ENCODE data around the gene NT5M.

DNA sequence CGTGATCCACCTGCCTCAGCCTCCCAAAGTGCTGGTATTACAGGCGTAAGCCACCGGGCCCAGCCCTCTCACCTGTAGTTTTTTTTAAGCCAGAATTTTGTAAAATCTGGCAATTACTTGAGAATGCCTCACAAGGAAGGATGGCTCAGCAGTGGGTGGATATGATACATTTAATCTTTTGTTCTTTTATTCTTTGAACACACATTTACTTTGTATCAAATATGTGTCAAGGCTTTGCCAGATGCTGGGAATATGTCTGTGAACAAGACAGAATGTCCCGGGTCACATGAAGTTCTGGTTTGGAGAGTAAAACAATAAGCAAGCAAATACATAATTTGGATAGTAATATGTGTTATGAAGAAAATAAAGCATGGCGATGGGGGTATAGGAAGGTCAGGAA is 17.2 kb upstream of the NT5M start:
- TF ChIP-seq CTCF (IDR thresholded peaks at IDR 0.05; ENCODE audit: insufficient read depth, low read length) (no peak), POLR2AphosphoS5 (IDR thresholded peaks at IDR 0.05; ENCODE audit: low read depth) (no peak)

Measured in HL-60 (cell line).